Mesodermal cell (in vitro differentiated cells): ENCODE results near the gene HEG1.

Experiments
- H3K27ac ChIP-seq: 2 replicates; pipeline ENCODE4 v1.7.0; 2013; ENCODE audit warnings: mild to moderate bottlenecking, low read depth, low read length, moderate library complexity; ENCODE audit not compliant: severe bottlenecking
- H3K36me3 ChIP-seq: 2 replicates; pipeline ENCODE4 v1.7.1; 2013; ENCODE audit warnings: mild to moderate bottlenecking, low read length, moderate library complexity; ENCODE audit not compliant: control insufficient read depth, insufficient read depth
- H3K4me1 ChIP-seq: one replicate; pipeline ENCODE4 v1.7.1; 2013; ENCODE audit warnings: mild to moderate bottlenecking, low read length; ENCODE audit not compliant: insufficient read depth, control insufficient read depth, poor library complexity, severe bottlenecking
- H3K4me3 ChIP-seq: 2 replicates; pipeline ENCODE4 v1.7.0; 2013; ENCODE audit warnings: low read length, control low read depth, mild to moderate bottlenecking; ENCODE audit not compliant: insufficient read depth, poor library complexity, severe bottlenecking; ENCODE audit errors: extremely low read depth
- H3K9me3 ChIP-seq: 2 replicates; pipeline ENCODE4 v1.7.1; 2013; ENCODE audit warnings: mild to moderate bottlenecking, low read length, moderate library complexity; ENCODE audit not compliant: control insufficient read depth
- WGBS, 2 experiments: methylation state at CpG; one replicate each; pipeline ENCODE4 v1.1.5; 2013; ENCODE audit warnings: missing lambda C conversion rate in 2 of 2; ENCODE audit not compliant: insufficient coverage in 2 of 2; 5-methylcytosine and 5-hydroxymethylcytosine counted together

Gene HEG1

DNA sequence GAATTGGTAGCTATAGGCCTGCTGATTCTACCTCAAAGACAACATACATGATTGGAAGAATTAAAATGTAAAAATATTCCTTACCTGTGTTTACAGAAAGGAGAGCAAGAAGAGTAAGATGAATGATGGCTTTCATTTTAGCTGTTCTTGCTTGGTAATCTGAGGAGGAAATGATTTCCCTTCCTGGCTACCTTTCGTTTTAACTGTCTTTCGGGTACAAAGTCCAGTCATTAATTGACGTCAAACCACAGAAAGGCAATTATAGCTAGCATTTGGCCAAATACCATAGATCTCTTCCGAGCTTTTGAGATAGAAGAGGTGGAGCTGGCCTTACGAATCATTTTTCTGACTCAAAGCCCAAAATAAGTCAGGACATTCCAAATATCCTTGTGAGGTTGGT, 121.2 kb downstream of the HEG1 start, which contains the start of gene MUC13:
MUC13 (minus strand) TSS at position 175 of the 400 bp plus-strand sequence; CDS start at position 136, 39 bp downstream.
- H3K9me3 ChIP-seq = no peaks in the 10 kb centered on the region
- no peak within 1 kb of the TSS for H3K27ac ChIP-seq
- WGBS, 2 experiments = 100% methylated on average over 3 of the region's 5 CpGs; no CpG with 5 or more reads in 1 of the 2 experiments
- H3K4me1 ChIP-seq = no peaks in the 10 kb centered on the region
- no peaks in the 10 kb centered on the region for H3K36me3 ChIP-seq
- H3K4me3 ChIP-seq = no peak within 1 kb of the TSS

GRCh38 chr3:124928333-124929202, 127.2 kb downstream of the HEG1 start:
- no CpG with 5 or more reads among the region's 4 CpGs for whole genome bisulfite sequencing, 2 experiments
- no peak overlapping the region for H3K4me3 ChIP-seq
- no peaks in the 10 kb centered on the region for H3K36me3 ChIP-seq
- no peaks in the 10 kb centered on the region for H3K9me3 ChIP-seq
- H3K4me1 ChIP-seq = no peaks in the 10 kb centered on the region
- no peak overlapping the region for H3K27ac ChIP-seq

DNA sequence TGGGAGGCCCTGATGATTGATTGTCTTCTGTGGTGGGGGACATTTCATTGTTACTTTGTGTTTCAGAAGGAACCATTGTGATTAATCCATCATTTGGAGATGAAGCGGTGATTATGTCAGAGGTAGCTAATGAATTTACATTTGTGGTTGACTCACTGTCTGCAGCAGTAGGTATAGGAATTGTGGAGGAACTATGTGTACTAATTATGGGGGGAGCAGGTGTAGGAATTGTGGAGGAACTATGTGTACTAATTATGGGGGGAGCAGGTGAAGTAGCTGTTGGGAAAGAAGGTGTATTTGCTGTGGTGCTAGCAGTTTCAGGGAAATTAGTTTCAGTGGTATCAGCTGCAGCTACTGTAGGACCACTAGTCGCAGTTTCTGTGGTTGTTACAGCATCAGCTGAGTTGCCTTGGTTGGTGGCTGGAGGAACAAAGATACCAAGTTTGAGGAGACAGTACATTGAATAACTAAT, 128.2 kb downstream of the HEG1 start:
- no peaks in the 10 kb centered on the region for H3K36me3 ChIP-seq
- no peak overlapping the region for H3K27ac ChIP-seq
- no peak overlapping the region for H3K4me3 ChIP-seq
- H3K9me3 ChIP-seq = no peaks in the 10 kb centered on the region
- H3K4me1 ChIP-seq = no peaks in the 10 kb centered on the region
- 100% methylated on average over 1 to 2 of the region's 2 CpGs for WGBS, 2 experiments

DNA sequence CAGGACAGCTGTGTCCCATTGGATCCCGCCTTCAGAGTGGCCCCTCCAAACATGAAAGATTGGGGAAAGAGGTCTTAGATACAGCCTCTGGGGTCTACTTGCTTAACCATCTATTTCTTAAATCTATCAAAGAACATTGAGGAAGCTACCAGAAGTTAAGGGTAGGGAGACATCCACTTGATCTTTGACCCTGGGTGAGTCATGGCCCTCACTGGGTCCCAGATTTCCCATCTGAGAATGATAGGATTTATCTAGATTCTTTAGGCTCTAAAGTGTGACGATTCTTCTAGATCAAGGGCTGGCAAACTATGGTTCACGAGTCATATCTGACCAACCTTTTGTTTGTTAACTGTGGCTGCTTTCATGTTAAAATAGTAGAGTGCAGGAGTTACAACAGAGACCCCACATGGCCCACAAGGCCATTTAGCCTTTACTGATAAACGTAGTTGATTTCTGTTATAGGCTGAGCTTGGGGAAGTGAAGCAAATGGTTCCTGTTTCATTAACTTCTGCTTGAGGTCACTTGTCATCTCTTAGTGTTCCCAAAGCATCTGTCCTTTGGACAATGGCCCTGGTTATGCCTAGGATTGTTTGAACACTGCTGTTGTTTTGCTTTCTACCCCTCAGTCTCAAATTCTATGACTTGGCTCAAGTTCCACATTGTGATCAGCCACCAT, 129.2 kb downstream of the HEG1 start:
- no peaks in the 10 kb centered on the region for H3K36me3 ChIP-seq
- H3K4me1 ChIP-seq = no peaks in the 10 kb centered on the region
- H3K9me3 ChIP-seq = no peaks in the 10 kb centered on the region
- H3K4me3 ChIP-seq = no peak overlapping the region
- H3K27ac ChIP-seq = no peak overlapping the region
- 84 to 93% methylated on average over 2 of the region's 4 CpGs for WGBS, 2 experiments

DNA sequence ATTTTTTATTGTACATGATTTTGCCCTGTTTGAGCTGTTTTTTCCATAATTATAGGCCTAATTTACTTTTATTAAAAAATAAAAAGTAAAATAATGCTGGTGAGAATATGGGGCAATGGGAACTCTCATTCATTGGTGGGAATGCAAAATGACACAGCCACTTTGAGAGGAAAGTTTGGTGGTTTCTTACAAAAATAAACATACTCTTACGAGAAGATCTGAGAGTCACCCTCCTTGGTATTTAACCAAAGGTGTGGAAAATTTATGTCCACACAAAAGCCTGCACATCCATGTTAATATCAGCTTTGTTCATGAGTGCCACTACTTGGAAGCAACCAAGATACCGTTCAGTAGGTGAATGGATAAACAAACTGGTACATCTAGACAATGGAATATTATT, 131.1 kb downstream of the HEG1 start:
- no CpG with 5 or more reads among the region's 2 CpGs for WGBS, 2 experiments
- H3K9me3 ChIP-seq = no peaks in the 10 kb centered on the region

GRCh38 chr3:124923833-124924232, 132.0 kb downstream of the HEG1 start:
- Histone ChIP-seq H3K4me3 (no peak overlapping the region), H3K4me1 (peaks cover 11% of the 10 kb centered on the region), H3K36me3 (no peaks in the 10 kb centered on the region), H3K27ac (no peak overlapping the region), H3K9me3 (no peaks in the 10 kb centered on the region)

More for the DNA sequence above, 131.1 kb downstream of the HEG1 start:
- Histone ChIP-seq H3K4me3 (no peak overlapping the region), H3K27ac (no peak overlapping the region), H3K4me1 (peaks cover 7% of the 10 kb centered on the region), H3K36me3 (no peaks in the 10 kb centered on the region)

GRCh38 chr3:124920718-124921117, 135.1 kb downstream of the HEG1 start:
- no peaks in the 10 kb centered on the region for H3K9me3 ChIP-seq
- H3K4me3 ChIP-seq = no peak overlapping the region
- no peak overlapping the region for H3K27ac ChIP-seq
- 89 to 96% methylated on average over 2 to 4 of the region's 5 CpGs for WGBS, 2 experiments
- H3K36me3 ChIP-seq = no peaks in the 10 kb centered on the region
- H3K4me1 ChIP-seq = peaks cover 11% of the 10 kb centered on the region

DNA sequence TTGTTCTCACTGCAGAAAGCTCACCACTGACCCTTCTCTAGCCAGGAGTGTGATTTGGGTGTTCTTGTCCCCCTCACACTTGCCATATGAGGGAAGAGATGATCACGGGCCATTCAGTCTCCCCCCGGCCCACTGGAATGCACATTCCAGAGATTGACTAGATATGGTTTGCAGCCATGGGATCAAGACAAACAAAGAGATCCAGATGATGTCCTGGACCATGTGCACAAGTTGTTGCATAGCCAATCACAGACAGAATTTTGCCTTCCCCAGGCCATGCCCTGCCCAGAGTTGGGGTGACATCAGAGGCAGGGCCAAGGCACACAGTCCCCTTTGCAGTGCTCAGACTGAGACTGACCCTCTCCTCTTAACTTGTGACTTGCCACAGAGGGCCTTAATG, 136.0 kb downstream of the HEG1 start:
- H3K4me1 ChIP-seq = peaks cover 11% of the 10 kb centered on the region
- H3K9me3 ChIP-seq = no peaks in the 10 kb centered on the region
- WGBS, 2 experiments = 75% methylated on average over 1 of the region's 2 CpGs; no CpG with 5 or more reads in 1 of the 2 experiments
- H3K36me3 ChIP-seq = no peaks in the 10 kb centered on the region
- no peak overlapping the region for H3K4me3 ChIP-seq
- no peak overlapping the region for H3K27ac ChIP-seq

DNA sequence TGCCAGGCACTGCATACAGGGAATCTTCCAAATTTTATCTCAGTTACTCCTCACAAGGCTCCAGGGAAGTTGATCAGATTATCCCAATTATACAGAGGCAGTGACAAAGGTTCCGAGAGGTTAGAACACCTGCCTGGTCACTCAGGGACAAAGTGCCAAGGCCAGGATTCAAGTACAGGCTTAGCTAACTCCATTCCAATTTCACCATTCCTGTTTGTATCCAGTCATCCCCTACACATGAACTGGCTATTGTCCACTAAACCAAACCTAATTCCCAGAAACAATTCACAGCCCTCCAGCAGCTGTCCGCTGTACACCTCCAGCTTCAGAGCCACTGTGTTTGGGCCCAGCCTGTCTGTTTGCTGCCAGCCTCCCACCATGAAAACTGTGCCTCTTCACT, 137.3 kb downstream of the HEG1 start:
- peaks cover 11% of the 10 kb centered on the region for H3K4me1 ChIP-seq
- H3K27ac ChIP-seq = no peak overlapping the region
- no peak overlapping the region for H3K4me3 ChIP-seq
- no peaks in the 10 kb centered on the region for H3K9me3 ChIP-seq
- no peaks in the 10 kb centered on the region for H3K36me3 ChIP-seq
- 91 to 95% methylated on average over 2 of the region's 2 CpGs for WGBS, 2 experiments

DNA sequence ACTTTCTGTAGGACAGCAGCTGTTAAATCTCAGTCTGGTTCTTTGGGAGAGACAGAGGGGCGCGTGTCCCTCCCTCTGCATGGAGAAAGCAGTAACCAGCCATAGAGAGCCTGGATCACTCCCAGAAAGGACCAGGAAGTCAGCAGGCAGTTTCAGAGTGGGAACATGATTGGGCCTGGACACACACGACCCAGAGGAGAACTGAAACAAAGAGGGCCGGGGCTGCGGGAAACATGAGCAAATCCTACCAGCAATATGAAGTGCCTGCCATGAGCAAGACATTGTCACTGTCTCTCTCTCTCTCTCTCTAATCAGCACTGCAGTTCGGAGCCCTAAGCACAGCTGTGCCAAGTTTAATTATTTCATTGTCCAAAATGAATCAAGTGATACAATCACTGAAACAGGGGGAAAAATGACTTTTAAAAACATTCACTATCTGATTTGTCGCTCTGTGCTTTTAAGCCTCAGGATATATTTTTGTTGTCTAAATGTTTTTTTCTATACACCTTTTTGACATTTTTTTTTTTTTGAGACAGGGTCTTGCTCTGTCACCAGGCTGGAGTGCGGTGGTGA, 138.9 kb downstream of the HEG1 start:
- H3K36me3 ChIP-seq = no peaks in the 10 kb centered on the region
- no peak overlapping the region for H3K27ac ChIP-seq
- peaks cover 11% of the 10 kb centered on the region for H3K4me1 ChIP-seq
- H3K9me3 ChIP-seq = no peaks in the 10 kb centered on the region
- no peak overlapping the region for H3K4me3 ChIP-seq
- 74 to 75% methylated on average over 5 to 6 of the region's 8 CpGs for WGBS, 2 experiments
